Ovary (tissue), 9 donors: ENCODE measurements around the gene PPTC7. TPM values are rescaled to one million over a fixed set of nuclear protein-coding genes. Genes with fewer than 3 reads are reported as not detected.

Source experiments
- DNase-seq, 5 donors: peaks; one replicate each; pipeline ENCODE4 v3.0.0-alpha.2; 2019 to 2020
- H3K27ac ChIP-seq, 2 donors: fragments of 200-600 bp; one replicate each; pipeline versions ENCODE4 v1.5.1 to v1.8.0; 2019 to 2022
- H3K27me3 ChIP-seq: fragments of 200-600 bp; one replicate; pipeline ENCODE4 v1.8.0; 2022
- H3K36me3 ChIP-seq: fragments of 200-600 bp; sonication (generic); one replicate; pipeline ENCODE4 v1.5.1; 2019
- H3K4me1 ChIP-seq: one replicate; pipeline ENCODE4 v1.8.1; 2013; ENCODE audit warnings: mild to moderate bottlenecking, moderate library complexity; ENCODE audit not compliant: insufficient read depth
- H3K4me3 ChIP-seq: fragments of 200-600 bp; sonication (generic); one replicate; pipeline ENCODE4 v1.5.1; 2017
- H3K9me3 ChIP-seq, 2 donors: fragments of 200-600 bp in 1 of 2; sonication (generic) in 1 of 2; one replicate each; pipeline versions ENCODE4 v1.5.1 to v1.8.1; 2013 to 2019; ENCODE audit warnings: mild to moderate bottlenecking in 1 of 2, moderate library complexity in 1 of 2
- CTCF ChIP-seq, 3 donors: fragments of 450-650 bp in 2 of 3; fragments of 200-600 bp in 1 of 3; IDR thresholded peaks; one replicate each; pipeline versions ENCODE4 v1.5.1 to v1.8.0; 2016 to 2022; ENCODE audit warnings: antibody characterized with exemption in 3 of 3, mild to moderate bottlenecking in 1 of 3
- EP300 ChIP-seq: sonication (generic); formaldehyde crosslinking; IDR thresholded peaks from one replicate; pipeline ENCODE4 v1.6.1; 2017; ENCODE audit warnings: antibody characterized with exemption
- POLR2A ChIP-seq: fragments of 450-650 bp; IDR thresholded peaks from one replicate; pipeline ENCODE4 v1.6.1; 2017; ENCODE audit warnings: antibody characterized with exemption, mild to moderate bottlenecking, moderate library complexity
- WGBS, 3 donors: extraction: QIAGEN DNeasy Blood & Tissue Kit in 1 of 3; methylation state at CpG; one replicate each; pipeline versions ENCODE4 v1.1.5 to v1.1.7; 2013 to 2017; 5-methylcytosine and 5-hydroxymethylcytosine counted together
- intact Hi-C, 4 donors: fragments of 100-400 bp; cut with DNase I; formaldehyde crosslinking; loops; one replicate each; pipeline versions ENCODE4 v1.11.0 to v1.15.1; 2022 to 2023
- polyA plus RNA-seq, 2 donors: library from polyadenylated mRNA; stranded (reverse); fragments of 200-250 nt in 1 of 2; fragments of 350-450 nt in 1 of 2; fragmentation: Illumina TruSeq in 1 of 2; extraction: RNeasy Lipid Tissue Mini Kit (QIAGEN cat#74804) in 1 of 2; gene quantifications; one replicate each; pipeline ENCODE4 v1.2.3, GENCODE V29; 2013 to 2014
- total RNA-seq, 7 donors: library from RNA; depleted of rRNA in 2 of 7; stranded (reverse); fragments of >200 nt in 2 of 7; fragmentation: NEBNext Ultra II Directional in 3 of 7; extraction: Animal tissue kit (Norgen Biotek cat#: 25700) in 3 of 7; gene quantifications; one replicate each; pipeline versions ENCODE4 v1.1.0 to v1.2.4, GENCODE V29; 2016 to 2023
- donor health status: DM: no; HTN: no; CAD: no; lungs with moderate emphysema.
- donor health status: DM: no; HTN: no; CAD: no.
- donor health status: Bipolar disorder and iron deficiency.
- donor health status: DM: yes; HTN: yes; CAD: no.
- donor health status: DM: no; HTN: no; CAD: no.
- donor health status: DM: yes; HTN: yes; CAD: no.

The PPTC7 gene
- total and polyA plus RNA-seq, 9 donors, result 10.0 to 25.5 (median 19.2) TPM

DNA sequence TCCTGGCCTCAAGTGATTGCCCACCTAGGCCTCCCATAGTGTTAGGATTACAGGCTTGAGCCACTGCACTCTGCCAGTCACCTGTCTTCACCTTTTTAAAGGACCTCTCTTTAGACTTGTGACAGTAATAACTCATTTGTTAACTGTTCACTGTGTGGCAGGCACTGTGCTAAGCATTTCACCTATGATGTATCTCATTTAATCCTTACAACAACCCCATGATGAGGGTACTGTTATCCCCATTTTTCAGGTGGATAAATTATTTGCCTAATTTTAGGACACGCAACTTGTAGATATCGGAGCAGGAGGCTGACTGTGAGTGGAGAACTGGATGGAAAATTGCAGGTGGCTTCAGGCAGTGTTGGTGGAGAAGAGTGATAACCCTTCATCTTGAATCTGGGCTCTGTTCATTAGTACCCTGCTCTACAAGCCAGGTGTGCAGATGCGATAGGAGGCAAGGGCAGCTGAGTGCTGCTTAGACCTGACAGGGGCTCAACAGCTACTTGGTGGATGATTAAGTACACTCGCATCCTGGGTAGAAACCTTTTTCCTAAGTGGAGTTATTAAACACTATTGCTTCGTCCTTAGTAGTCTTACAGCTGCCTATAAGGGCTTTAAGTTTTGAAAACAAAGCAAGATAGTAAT is 33.5 kb upstream of the PPTC7 start:
- no peaks in the 10 kb centered on the region for H3K9me3 ChIP-seq
- peaks cover 5% of the 10 kb centered on the region for H3K4me1 ChIP-seq
- no peak overlapping the region for H3K4me3 ChIP-seq
- intact Hi-C loops, result loop anchor here in 1 of 4 donors (10.0 kb wide), 1 partner anchor 268 kb away; no protein-coding TSS in a partner anchor
- 93 to 95% (median 95%) methylated on average over 5 of the region's 5 CpGs for WGBS, 3 donors
- no peaks in the 10 kb centered on the region for H3K36me3 ChIP-seq
- no peak for TF ChIP-seq CTCF (IDR thresholded peaks at IDR 0.05)
- TF ChIP-seq EP300, result no peak
- TF ChIP-seq POLR2A, result no peak
- H3K27ac ChIP-seq, result no peak overlapping the region
- H3K27me3 ChIP-seq, result no peaks in the 10 kb centered on the region
- DNase-seq, result no peak

DNA sequence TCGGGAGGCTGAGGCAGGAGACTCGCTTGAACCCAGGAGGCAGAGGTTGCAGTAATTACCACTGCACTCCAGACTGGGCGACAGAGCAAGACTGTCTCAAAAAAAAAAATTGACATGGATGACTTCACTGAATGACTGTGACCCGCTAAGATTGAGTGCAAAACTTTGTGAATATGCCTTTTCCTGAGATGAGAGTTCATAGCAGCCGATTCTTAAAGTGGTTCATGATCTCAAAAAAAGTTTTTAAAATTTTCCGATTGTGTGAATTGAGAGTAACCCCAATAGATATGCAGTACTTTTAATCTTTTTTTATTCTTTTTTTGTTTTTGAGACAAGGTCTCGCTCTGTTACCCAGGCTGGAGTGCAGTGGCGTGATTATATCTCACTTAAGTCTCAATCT is 32.1 kb upstream of the PPTC7 start:
- Histone ChIP-seq H3K4me3 (no peak overlapping the region), H3K9me3 (no peaks in the 10 kb centered on the region), H3K4me1 (peaks cover 5% of the 10 kb centered on the region), H3K36me3 (no peaks in the 10 kb centered on the region), H3K27ac (no peak overlapping the region), H3K27me3 (no peaks in the 10 kb centered on the region)
- DNase-seq, result no peak
- intact Hi-C loops, result loop anchor here in 1 of 4 donors (10.0 kb wide), 1 partner anchor 270 kb away; no protein-coding TSS in a partner anchor
- no peak for TF ChIP-seq POLR2A
- no peak for TF ChIP-seq CTCF (IDR thresholded peaks at IDR 0.05)
- TF ChIP-seq EP300, result no peak
- 85 to 87% (median 87%) methylated on average over 8 of the region's 8 CpGs for WGBS, 3 donors

DNA sequence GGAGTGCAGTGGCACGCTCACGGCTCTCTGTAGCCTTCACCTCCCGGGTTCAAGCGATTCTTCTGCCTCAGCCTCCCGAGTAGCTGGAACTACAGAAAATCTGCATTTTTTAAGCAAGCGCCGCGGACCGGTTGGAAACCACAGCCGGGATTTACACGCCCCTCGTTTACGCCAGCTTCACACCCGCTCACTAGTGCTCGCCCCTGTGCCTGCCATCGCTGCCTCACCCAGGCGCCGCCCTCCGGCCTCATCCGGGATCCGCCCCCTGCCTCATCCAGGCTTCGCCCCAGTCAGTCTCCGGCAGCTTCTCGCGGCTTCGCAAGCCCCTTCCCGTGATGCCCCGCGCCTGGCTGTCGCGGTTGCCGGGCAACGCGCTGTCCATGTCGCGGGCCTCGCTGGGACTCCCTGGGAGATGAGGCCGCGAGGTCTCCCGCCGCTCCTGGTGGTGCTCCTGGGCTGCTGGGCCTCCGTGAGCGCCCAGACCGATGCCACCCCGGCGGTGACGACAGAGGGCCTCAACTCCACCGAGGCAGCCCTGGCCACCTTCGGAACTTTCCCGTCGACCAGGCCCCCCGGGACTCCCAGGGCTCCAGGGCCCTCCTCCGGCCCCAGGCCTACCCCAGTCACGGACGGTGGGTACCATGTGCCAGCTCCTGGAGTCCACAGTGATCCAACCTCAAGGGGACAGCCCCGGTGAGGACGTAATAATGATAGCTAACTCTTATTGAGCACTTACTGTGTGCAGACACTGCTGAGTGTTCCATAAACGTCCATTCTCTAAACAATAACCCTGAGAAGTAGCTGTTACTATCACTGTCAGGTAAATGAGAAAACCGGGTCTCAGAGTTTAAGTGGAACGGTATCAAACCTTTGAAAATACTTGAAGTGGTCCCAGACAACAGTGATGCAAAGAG is 30.9 kb upstream of the PPTC7 start, which contains the start of gene TCTN1:
TCTN1 (plus strand) TSS at position 359 of the 914 bp plus-strand sequence; CDS start at position 413, 54 bp downstream.
- peak within 1 kb of the TSS; percentile 85 for H3K4me3 ChIP-seq
- peak; percentile 28 for TF ChIP-seq EP300
- TF ChIP-seq POLR2A, result peak; percentile 44
- peak in 1 of 3 donors; percentile 19 for TF ChIP-seq CTCF (IDR thresholded peaks at IDR 0.05)
- H3K27ac ChIP-seq, result peak within 1 kb of the TSS in 1 of 2 donors; percentile 38
- no peaks in the 10 kb centered on the region for H3K36me3 ChIP-seq
- no peaks in the 10 kb centered on the region for H3K27me3 ChIP-seq
- intact Hi-C loops, result loop anchor here in 1 of 4 donors (10.0 kb wide), 1 partner anchor 271 kb away; no protein-coding TSS in a partner anchor
- H3K9me3 ChIP-seq, result no peaks in the 10 kb centered on the region
- H3K4me1 ChIP-seq, result peaks cover 5% of the 10 kb centered on the region
- DNase-seq, result peak; percentile 95 to 97 (median 95)
- 0 to 1% (median 1%) methylated on average over 59 to 60 of the region's 60 CpGs for WGBS, 3 donors

GRCh38 chr12:110613071-110613770 is 30.1 kb upstream of the PPTC7 start:
- no peak for TF ChIP-seq POLR2A
- no peak for TF ChIP-seq EP300
- no peak for TF ChIP-seq CTCF (IDR thresholded peaks at IDR 0.05)
- Histone ChIP-seq H3K9me3 (no peaks in the 10 kb centered on the region), H3K27me3 (no peaks in the 10 kb centered on the region), H3K4me1 (peaks cover 5% of the 10 kb centered on the region), H3K4me3 (peak overlapping the region; percentile 85), H3K27ac (peak overlapping the region in 1 of 2 donors; percentile 38), H3K36me3 (no peaks in the 10 kb centered on the region)
- WGBS, 3 donors, result 63 to 72% (median 64%) methylated on average over 23 of the region's 23 CpGs
- intact Hi-C loops, result loop anchor here in 1 of 4 donors (10.0 kb wide), 1 partner anchor 272 kb away; no protein-coding TSS in a partner anchor
- no peak for DNase-seq
